MM.1S (cell line): ENCODE results near the gene CCDC63.
A peak's percentile ranks its signal among the peaks of the same experiment; 100 is the strongest.

Experiments
- DNase-seq: peaks from one replicate; pipeline ENCODE4 v3.0.0-alpha.2; 2015
- H2AFZ ChIP-seq: fragments of 300-600 bp; sonication (generic); 2 replicates; pipeline ENCODE4 v1.6.0; 2016; ENCODE audit warnings: antibody characterized with exemption, low read length
- H3F3A ChIP-seq: fragments of 300-600 bp; sonication (generic); 2 replicates; pipeline ENCODE4 v1.6.1; 2016; ENCODE audit warnings: mild to moderate bottlenecking, antibody characterized with exemption, low read length, moderate library complexity, mixed read lengths; ENCODE audit not compliant: insufficient read depth
- H3K27ac ChIP-seq: fragments of 300-600 bp; sonication (generic); 2 replicates; pipeline ENCODE4 v1.5.1; 2016; ENCODE audit warnings: mild to moderate bottlenecking, low read length
- H3K27me3 ChIP-seq: fragments of 300-600 bp; sonication (generic); replicated peaks from 2 replicates; pipeline ENCODE4 v1.6.0; 2016; ENCODE audit warnings: low read length; ENCODE audit not compliant: insufficient read depth
- H3K36me3 ChIP-seq: fragments of 300-600 bp; sonication (generic); replicated peaks from 2 replicates; pipeline ENCODE4 v1.6.1; 2016; ENCODE audit warnings: mild to moderate bottlenecking, low read length, mixed read lengths; ENCODE audit not compliant: insufficient read depth
- H3K4me1 ChIP-seq: fragments of 300-600 bp; sonication (generic); 2 replicates; pipeline ENCODE4 v1.6.1; 2016; ENCODE audit warnings: low read length, mixed read lengths
- H3K4me2 ChIP-seq: fragments of 300-600 bp; sonication (generic); 2 replicates; pipeline ENCODE4 v1.6.0; 2016; ENCODE audit warnings: low read depth, low read length
- H3K4me3 ChIP-seq: fragments of 300-600 bp; sonication (generic); 2 replicates; pipeline ENCODE4 v1.5.1; 2016; ENCODE audit warnings: low read length, mixed read lengths
- H3K79me2 ChIP-seq: fragments of 300-600 bp; sonication (generic); 2 replicates; pipeline ENCODE4 v1.6.1; 2016; ENCODE audit warnings: mixed run types, low read length, mixed read lengths
- H3K9ac ChIP-seq: fragments of 300-600 bp; sonication (generic); 2 replicates; pipeline ENCODE4 v1.6.1; 2016; ENCODE audit warnings: low read length, mixed read lengths
- H3K9me2 ChIP-seq: fragments of 300-600 bp; sonication (generic); replicated peaks from 2 replicates; pipeline ENCODE4 v1.6.1; 2016; ENCODE audit warnings: mild to moderate bottlenecking, low read length, mixed read lengths; ENCODE audit not compliant: insufficient read depth
- H3K9me3 ChIP-seq: fragments of 300-600 bp; sonication (generic); replicated peaks from 2 replicates; pipeline ENCODE4 v1.6.1; 2016; ENCODE audit warnings: mild to moderate bottlenecking, low read length, mixed read lengths; ENCODE audit not compliant: insufficient read depth
- H4K20me1 ChIP-seq: fragments of 300-600 bp; sonication (generic); 2 replicates; pipeline ENCODE4 v1.6.1; 2016; ENCODE audit warnings: mild to moderate bottlenecking, low read length, moderate library complexity, mixed read lengths; ENCODE audit not compliant: insufficient read depth
- CTCF ChIP-seq: fragments of 300-600 bp; sonication (generic); IDR thresholded peaks from 2 replicates; pipeline ENCODE4 v1.5.1; 2016; ENCODE audit warnings: antibody characterized with exemption, low read length, mixed read lengths
- EZH2 ChIP-seq: fragments of 300-600 bp; sonication (generic); optimal IDR thresholded peaks from 2 replicates; pipeline ENCODE3; 2017; ENCODE audit warnings: low read depth, mild to moderate bottlenecking, antibody characterized with exemption, low read length, mixed read lengths
- EZH2phosphoT487 ChIP-seq: fragments of 300-600 bp; sonication (generic); IDR thresholded peaks from 2 replicates; pipeline ENCODE4 v1.6.1; 2018; ENCODE audit warnings: antibody characterized with exemption, low read length

The CCDC63 gene

GRCh38 chr12:110889361-110889760, 42.6 kb downstream of the CCDC63 start:
- no peaks in the 10 kb centered on the region for H3K9me2 ChIP-seq
- no peak overlapping the region for H2AFZ ChIP-seq
- TF ChIP-seq EZH2phosphoT487 (no peak), CTCF (no peak), EZH2 (no peak)
- H3K9ac ChIP-seq: no peak overlapping the region
- no peak overlapping the region for H3K27ac ChIP-seq
- no peaks in the 10 kb centered on the region for H4K20me1 ChIP-seq
- no peak for DNase-seq
- H3K4me1 ChIP-seq: no peaks in the 10 kb centered on the region
- no peak overlapping the region for H3K4me3 ChIP-seq
- H3F3A ChIP-seq: no peaks in the 10 kb centered on the region
- H3K4me2 ChIP-seq: no peak overlapping the region
- H3K79me2 ChIP-seq: no peaks in the 10 kb centered on the region
- H3K27me3 ChIP-seq: no peaks in the 10 kb centered on the region
- H3K9me3 ChIP-seq: no peaks in the 10 kb centered on the region
- no peaks in the 10 kb centered on the region for H3K36me3 ChIP-seq

- Histone ChIP-seq H3K4me3 (no peak overlapping the region; the same call in 1 of the 2 replicates), H4K20me1 (no peaks in the 10 kb centered on the region), H3F3A (no peaks in the 10 kb centered on the region), H3K4me1 (no peaks in the 10 kb centered on the region), H2AFZ (0 out of 2 replicates have a peak overlapping the region, but pooled peaks have one; percentile 74), H3K36me3 (no peaks in the 10 kb centered on the region), H3K27me3 (no peaks in the 10 kb centered on the region), H3K9ac (no peak overlapping the region), H3K9me3 (no peaks in the 10 kb centered on the region), H3K4me2 (peak overlapping the region; percentile 73; the same call in 1 of the 2 replicates), H3K79me2 (no peaks in the 10 kb centered on the region), H3K9me2 (no peaks in the 10 kb centered on the region), H3K27ac (no peak overlapping the region)
- no peak for DNase-seq
- no peak for TF ChIP-seq CTCF
- no peak for TF ChIP-seq EZH2
- no peak for TF ChIP-seq EZH2phosphoT487
Observed at GRCh38 chr12:110893956-110894355, 47.2 kb downstream of the CCDC63 start.

- no peaks in the 10 kb centered on the region for H3F3A ChIP-seq
- H3K79me2 ChIP-seq: no peaks in the 10 kb centered on the region
- H3K27ac ChIP-seq: no peak overlapping the region
- H3K4me1 ChIP-seq: no peaks in the 10 kb centered on the region
- H3K4me3 ChIP-seq: no peak overlapping the region
- no peak overlapping the region for H2AFZ ChIP-seq
- TF ChIP-seq EZH2phosphoT487 (no peak), EZH2 (no peak), CTCF (no peak)
- DNase-seq: no peak
- H3K36me3 ChIP-seq: no peaks in the 10 kb centered on the region
- no peaks in the 10 kb centered on the region for H3K9me2 ChIP-seq
- no peak overlapping the region for H3K4me2 ChIP-seq
- no peak overlapping the region for H3K9ac ChIP-seq
- H4K20me1 ChIP-seq: no peaks in the 10 kb centered on the region
- H3K9me3 ChIP-seq: no peaks in the 10 kb centered on the region
- no peaks in the 10 kb centered on the region for H3K27me3 ChIP-seq
Observed at GRCh38 chr12:110896559-110896958, 49.8 kb downstream of the CCDC63 start.
